GM12865 (cell line): ENCODE data around the gene MAN2A1.

ENCODE experiments used
- DNase-seq: peaks from one replicate; pipeline ENCODE4 v3.0.0; 2010; ENCODE audit warnings: low read depth
- H3K4me3 ChIP-seq: 2 replicates; pipeline ENCODE4 v1.5.1; 2011; ENCODE audit warnings: mild to moderate bottlenecking, low read depth, low read length, control low read depth
- TF ChIP-seq, protein P1 (sequence below): IDR thresholded peaks from 2 replicates; pipeline ENCODE4 v1.5.1; 2011; ENCODE audit warnings: low read length, control low read depth, low read depth, inconsistent platforms; ENCODE audit not compliant: insufficient read depth; ENCODE audit errors: missing control alignments

MAN2A1 gene

DNA sequence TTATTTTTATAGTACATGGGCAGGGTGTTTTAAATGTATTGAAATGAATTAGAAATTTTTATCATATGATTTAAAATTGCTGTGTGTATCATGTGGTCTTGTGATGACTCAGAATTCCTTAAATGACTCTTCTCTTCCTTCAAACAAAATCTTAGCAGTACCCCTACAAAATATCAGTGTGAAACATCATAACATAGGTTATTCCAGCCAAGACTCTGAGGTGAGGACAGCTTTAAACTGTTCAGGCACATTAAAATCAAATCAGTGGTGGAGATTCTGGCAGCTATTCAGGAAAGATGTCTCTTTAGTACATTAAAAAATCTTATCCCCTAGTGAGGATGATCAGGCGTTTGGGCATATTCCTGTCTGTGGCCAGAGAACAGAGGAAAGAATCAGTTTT, 174.0 kb downstream of the MAN2A1 start:
- no peak for DNase-seq
- TF ChIP-seq, protein P1, sequence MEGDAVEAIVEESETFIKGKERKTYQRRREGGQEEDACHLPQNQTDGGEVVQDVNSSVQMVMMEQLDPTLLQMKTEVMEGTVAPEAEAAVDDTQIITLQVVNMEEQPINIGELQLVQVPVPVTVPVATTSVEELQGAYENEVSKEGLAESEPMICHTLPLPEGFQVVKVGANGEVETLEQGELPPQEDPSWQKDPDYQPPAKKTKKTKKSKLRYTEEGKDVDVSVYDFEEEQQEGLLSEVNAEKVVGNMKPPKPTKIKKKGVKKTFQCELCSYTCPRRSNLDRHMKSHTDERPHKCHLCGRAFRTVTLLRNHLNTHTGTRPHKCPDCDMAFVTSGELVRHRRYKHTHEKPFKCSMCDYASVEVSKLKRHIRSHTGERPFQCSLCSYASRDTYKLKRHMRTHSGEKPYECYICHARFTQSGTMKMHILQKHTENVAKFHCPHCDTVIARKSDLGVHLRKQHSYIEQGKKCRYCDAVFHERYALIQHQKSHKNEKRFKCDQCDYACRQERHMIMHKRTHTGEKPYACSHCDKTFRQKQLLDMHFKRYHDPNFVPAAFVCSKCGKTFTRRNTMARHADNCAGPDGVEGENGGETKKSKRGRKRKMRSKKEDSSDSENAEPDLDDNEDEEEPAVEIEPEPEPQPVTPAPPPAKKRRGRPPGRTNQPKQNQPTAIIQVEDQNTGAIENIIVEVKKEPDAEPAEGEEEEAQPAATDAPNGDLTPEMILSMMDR, result no peak
- H3K4me3 ChIP-seq, result no peak overlapping the region

- TF ChIP-seq, protein P1, result no peak
- H3K4me3 ChIP-seq, result no peak overlapping the region
- no peak for DNase-seq
Measured at GRCh38 chr5:109865637-109866036, 175.9 kb downstream of the MAN2A1 start.

DNA sequence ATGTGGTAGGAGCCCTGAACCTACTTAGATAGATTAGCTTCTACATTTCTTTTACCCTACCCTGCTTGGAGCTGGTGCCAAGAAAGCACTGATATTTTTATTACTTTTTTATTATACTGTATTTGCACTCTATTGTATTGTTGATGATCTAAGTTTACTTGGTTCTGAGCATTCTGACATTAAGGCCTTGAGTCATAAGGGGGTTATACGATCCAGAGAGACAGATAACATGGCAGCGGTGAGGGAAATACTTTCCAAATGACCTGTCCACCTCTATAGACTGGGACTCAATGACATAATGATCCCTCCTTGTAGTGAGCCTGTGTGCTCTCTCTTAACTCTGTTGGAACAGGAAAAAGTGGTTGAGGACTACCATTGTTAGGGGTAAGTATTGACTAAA, 176.3 kb downstream of the MAN2A1 start:
- DNase-seq, result no peak
- H3K4me3 ChIP-seq, result no peak overlapping the region
- TF ChIP-seq, protein P1, result no peak

GRCh38 chr5:109868737-109869136, 179.0 kb downstream of the MAN2A1 start:
- DNase-seq, result no peak
- TF ChIP-seq, protein P1, result no peak
- H3K4me3 ChIP-seq, result no peak overlapping the region

- TF ChIP-seq, protein P1, result no peak
- no peak for DNase-seq
- no peak overlapping the region for H3K4me3 ChIP-seq
Measured at GRCh38 chr5:109873687-109874086, 184.0 kb downstream of the MAN2A1 start.

DNA sequence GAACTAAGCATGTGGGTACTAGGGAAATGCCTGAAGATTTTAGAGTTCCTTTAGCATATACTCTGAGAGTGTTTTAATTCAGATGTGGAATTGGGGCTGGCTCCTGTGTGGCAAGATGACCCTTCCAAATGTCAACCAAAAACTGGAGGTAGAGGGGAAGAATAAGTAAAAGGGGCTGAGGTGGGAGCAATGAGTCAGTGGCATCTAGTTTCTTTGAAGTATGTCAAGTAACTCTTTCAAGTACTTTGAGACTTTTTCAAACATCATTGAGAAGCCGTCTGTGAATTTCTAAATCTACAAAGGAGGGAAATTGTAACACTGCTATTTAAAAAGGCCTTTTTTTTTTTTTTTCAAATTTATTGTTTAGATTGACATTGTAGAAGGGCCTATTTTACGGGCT, 184.4 kb downstream of the MAN2A1 start:
- TF ChIP-seq, protein P1, result no peak
- no peak overlapping the region for H3K4me3 ChIP-seq
- no peak for DNase-seq

GRCh38 chr5:109876030-109876725, 186.5 kb downstream of the MAN2A1 start:
- no peak overlapping the region for H3K4me3 ChIP-seq
- TF ChIP-seq, protein P1, result no peak
- no peak for DNase-seq
